ENCODE measurements around the gene GUF1.
"Not testable (repeated sequence)": the region's sequence is repeated elsewhere in the genome, so short reads cannot be mapped to it uniquely, and the experiment has no call there.

The GUF1 gene

GRCh38 chr4:44713125-44713524 lies 34.9 kb downstream of the GUF1 start:
- DNase-seq: no peak

- DNase-seq: no peak
Observed at GRCh38 chr4:44716597-44716996, 38.4 kb downstream of the GUF1 start.

- peak; percentile 75 for DNase-seq
Observed at GRCh38 chr4:44720371-44720770, 42.2 kb downstream of the GUF1 start.

GRCh38 chr4:44722001-44722400 lies 43.8 kb downstream of the GUF1 start:
- no peak for DNase-seq

GRCh38 chr4:44725166-44725565 lies 46.9 kb downstream of the GUF1 start:
- DNase-seq: no peak

GRCh38 chr4:44725726-44726037 lies 47.5 kb downstream of the GUF1 start:
- DNase-seq: no peak

- peak; percentile 70 for DNase-seq
Observed at GRCh38 chr4:44726038-44726871, 48.0 kb downstream of the GUF1 start, which contains the start of gene GNPDA2. GNPDA2 (minus strand) TSS chr4:44726556; CDS start chr4:44722207, 4,349 bp downstream.

GRCh38 chr4:44727471-44727870 lies 49.3 kb downstream of the GUF1 start:
- DNase-seq: no peak

- DNase-seq: not testable (repeated sequence)
Observed at GRCh38 chr4:44728694-44729093, 50.5 kb downstream of the GUF1 start.

- no peak for DNase-seq
Observed at GRCh38 chr4:44736900-44737299, 58.7 kb downstream of the GUF1 start.

GRCh38 chr4:44738615-44739014 lies 60.4 kb downstream of the GUF1 start:
- DNase-seq: no peak

- DNase-seq: no peak
Observed at GRCh38 chr4:44740201-44740600, 62.0 kb downstream of the GUF1 start.

All from NCI-H2081 treated with DMSO at 0.1 percent for 48 hours (cell line).